ENCODE measurements around the gene TBC1D32.
"Not testable (repeated sequence)": the region's sequence is repeated elsewhere in the genome, so short reads cannot be mapped to it uniquely, and the experiment has no call there.

TBC1D32 gene

DNA sequence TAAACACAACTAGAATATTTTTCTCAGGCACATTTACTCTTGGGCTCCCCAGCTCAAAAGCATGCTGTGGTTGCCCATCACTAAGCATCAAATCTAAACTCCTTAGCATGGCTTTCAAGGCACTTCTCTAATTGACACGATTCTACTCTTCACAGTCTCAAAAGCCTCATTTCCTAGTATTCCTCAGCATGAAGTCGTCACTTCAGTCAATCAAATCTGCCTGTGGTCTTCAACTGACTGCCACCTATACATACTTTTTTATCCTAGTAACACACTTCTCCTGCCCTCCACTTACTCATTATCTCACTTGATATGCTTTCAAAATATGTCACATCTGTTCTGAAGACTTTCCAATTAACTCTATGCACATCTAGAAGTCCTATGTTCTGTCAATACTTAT, 110.3 kb downstream of the TBC1D32 start:
- no peak for DNase-seq (ENCODE audit: low read depth)

DNA sequence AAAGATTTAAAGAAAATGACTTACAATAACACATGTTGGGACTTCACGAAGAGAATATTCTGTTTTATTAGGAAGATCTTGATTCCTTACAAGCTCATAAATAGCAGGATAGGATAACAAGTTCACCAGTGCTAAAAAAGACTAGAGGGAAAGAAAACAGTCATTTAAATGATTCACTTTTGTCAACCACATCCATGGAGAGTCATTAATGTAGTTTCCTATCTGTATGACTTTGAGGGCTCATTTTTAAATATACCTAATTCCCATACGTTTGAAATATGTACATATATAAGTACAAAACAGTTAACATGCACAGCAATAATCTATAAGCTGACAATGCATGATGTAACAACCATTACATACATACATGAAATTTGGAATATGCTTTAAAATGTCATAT, 111.1 kb downstream of the TBC1D32 start:
- no peak for DNase-seq (ENCODE audit: low read depth)

GRCh38 chr6:121222656-121223055, 111.6 kb downstream of the TBC1D32 start:
- no peak for DNase-seq (ENCODE audit: low read depth)

- no peak for DNase-seq (ENCODE audit: low read depth)
Measured at GRCh38 chr6:121216928-121217327, 117.4 kb downstream of the TBC1D32 start.

- DNase-seq (ENCODE audit: low read depth): not testable (repeated sequence)
Measured at GRCh38 chr6:121213341-121213740, 120.9 kb downstream of the TBC1D32 start.

GRCh38 chr6:121210943-121211342, 123.3 kb downstream of the TBC1D32 start:
- DNase-seq (ENCODE audit: low read depth): no peak

DNA sequence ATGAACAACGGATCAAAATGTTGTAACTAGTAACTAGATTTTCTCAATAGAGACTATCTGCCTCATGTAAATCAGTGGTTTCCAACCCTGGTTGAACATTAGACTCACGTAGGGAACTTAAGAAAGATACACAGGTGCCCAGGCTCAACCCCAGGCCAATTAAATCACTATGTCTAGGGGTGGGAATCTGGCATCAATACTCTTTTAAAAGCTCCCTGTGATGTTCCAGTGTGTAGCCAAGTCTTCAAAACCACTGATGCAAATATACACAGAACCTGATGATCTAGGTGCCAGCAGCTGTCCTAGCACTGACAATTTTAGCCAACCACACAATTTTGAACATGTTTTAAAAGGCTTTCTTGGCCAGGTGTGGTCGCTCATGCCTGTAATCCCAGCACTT, 128.7 kb downstream of the TBC1D32 start:
- no peak for DNase-seq (ENCODE audit: low read depth)

DNA sequence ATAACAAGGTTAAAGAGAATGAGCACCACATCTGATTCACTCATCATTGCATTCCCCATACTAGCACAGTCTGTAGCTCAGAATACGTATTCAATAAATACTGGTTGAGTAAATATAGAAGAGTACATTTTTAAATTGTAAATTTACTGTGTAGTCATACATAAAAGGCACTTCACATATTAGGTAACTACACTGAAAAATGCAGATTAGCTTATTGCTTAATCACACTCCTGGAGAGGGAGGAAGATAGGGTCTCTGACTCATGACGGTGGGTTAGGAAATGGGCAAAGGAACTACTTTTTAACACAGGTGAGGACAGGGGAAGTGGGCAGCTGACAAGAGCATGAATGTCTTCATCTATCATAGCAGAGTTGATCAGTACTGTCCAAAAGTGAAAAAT, 133.2 kb downstream of the TBC1D32 start:
- DNase-seq (ENCODE audit: low read depth): no peak

DNA sequence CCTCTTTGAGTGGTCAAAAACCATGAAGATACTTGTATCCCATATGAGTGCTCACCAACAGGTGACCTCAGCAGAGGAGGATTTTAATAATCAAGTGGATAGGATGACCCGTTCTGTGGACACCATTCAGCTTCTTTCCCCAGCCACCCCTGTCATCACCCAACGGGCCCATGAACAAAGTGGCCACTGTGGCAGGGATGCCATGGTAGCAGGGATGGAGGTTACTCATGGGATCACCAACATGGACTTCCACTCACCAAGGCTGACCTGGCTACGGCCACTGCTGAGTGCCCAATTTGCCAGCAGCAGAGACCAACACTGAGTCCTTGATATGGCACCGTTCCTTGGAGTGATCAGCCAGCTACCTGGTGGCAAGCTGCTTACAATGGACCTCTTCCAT, 138.2 kb downstream of the TBC1D32 start:
- not testable (repeated sequence) for DNase-seq (ENCODE audit: low read depth)

- no peak for DNase-seq (ENCODE audit: low read depth)
Measured at GRCh38 chr6:121190122-121190521, 144.2 kb downstream of the TBC1D32 start.

DNA sequence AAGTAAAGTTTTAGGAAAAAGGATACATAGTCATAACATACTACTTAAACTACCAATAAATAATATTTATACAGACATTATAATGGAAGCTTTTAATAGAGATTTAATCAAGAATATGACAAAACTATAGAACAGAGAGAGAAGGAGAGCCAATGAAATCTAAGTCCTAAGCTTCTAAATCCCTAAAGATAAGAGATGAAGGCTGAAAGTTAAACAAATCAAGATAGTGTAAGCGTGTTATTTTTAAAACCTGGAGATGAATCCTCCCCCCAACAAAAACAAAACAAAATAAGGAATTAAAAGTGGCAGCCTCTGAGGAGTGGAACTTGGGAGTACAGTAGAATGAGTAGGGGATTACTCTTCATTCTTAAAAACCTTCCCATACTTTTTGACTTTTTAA, 145.9 kb downstream of the TBC1D32 start:
- no peak for DNase-seq (ENCODE audit: low read depth)

- DNase-seq (ENCODE audit: low read depth): no peak
Measured at GRCh38 chr6:121187833-121188200, 146.5 kb downstream of the TBC1D32 start.

DNA sequence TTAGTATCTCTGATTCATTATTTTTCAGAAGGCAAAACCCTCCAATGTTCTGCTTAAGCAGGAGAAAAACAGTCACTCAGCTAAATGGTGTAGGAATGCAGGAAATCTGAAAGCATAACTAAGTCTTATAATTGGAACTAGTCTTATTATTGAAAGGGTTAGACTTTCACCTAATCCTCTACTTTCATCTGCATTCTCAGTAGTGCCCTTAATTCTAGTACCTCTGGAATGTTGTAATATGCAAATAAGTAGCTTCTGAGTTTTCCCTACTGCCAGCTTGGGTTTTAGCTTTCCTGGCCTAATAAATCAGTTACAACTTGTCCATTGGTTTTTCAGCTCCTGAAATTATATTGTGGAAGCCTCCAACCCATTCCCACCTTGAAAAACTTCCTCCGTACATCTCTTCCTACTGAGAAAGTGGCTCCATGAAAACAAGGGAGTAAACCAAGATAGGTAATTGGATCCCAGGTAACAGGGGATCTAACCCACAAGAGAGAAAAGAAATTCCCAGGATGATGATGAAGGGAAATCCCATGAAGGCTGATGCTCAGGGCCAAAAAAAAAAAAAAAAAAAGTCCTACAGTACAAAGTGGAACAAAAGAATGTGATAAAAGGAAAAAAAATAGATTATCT, 147.0 kb downstream of the TBC1D32 start:
- DNase-seq (ENCODE audit: low read depth): no peak

- no peak for DNase-seq (ENCODE audit: low read depth)
Measured at GRCh38 chr6:121183742-121184141, 150.5 kb downstream of the TBC1D32 start.

DNA sequence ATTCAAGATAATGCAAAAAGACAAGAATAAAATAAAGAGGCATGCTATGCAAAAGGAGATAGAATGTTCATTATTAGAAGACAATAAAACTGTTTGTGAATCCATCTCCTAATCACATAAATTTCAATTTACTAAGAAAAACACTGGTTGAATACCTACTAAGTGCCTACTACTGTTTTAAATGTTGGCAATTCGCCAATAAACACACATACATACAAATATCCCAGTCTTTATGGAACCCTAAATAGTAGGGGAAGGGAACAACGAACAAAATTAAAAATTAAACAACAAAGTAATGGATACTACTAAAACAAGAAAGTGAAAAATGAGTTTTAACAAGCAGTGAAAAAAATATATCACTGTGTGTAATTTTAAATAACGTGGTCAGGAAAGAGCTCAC, 158.5 kb downstream of the TBC1D32 start:
- no peak for DNase-seq (ENCODE audit: low read depth)

GRCh38 chr6:121172451-121172850, 161.8 kb downstream of the TBC1D32 start:
- DNase-seq (ENCODE audit: low read depth): not testable (repeated sequence)

- no peak for DNase-seq (ENCODE audit: low read depth)
Measured at GRCh38 chr6:121171879-121172278, 162.4 kb downstream of the TBC1D32 start.

DNA sequence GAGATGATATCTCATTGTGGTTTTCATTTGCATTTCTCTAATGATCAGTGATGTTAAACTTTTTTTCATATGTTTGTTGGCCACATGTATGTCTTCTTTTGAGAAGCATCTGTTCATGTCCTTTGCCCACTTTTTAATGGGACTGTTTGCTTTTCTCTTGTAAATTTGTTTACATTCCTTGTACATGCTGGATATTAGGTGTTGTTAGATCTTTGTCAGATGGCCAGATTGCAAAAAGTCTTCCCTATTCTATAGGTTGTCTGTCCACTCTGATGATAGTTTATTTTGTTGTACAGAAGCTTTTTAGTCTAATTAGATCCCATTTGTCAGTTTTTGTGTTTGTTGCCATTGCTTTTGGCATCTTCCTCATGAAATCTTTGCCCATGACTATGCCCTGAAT, 172.4 kb downstream of the TBC1D32 start:
- no peak for DNase-seq (ENCODE audit: low read depth)

DNA sequence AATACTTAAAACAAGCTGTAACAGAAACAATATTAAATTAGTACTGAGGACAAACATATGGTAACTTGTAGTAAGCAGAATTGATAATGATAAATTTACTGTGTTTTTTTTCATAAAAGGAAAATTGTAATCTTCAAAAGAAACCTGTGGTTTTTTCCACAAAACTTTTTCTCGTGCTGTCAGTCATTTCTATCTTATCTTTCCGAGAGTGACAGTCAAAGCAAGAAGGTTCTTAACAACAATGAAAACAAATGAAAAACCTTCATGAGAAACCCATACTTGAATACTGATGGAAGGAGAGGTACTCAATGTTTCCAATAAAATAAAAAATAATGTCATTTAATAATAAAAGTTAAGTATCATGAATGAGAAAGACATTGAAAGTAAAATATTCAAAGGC, 174.0 kb downstream of the TBC1D32 start:
- DNase-seq (ENCODE audit: low read depth): no peak

- DNase-seq (ENCODE audit: low read depth): no peak
Measured at GRCh38 chr6:121158891-121159290, 175.4 kb downstream of the TBC1D32 start.

GRCh38 chr6:121158438-121158837, 175.8 kb downstream of the TBC1D32 start:
- no peak for DNase-seq (ENCODE audit: low read depth)

DNA sequence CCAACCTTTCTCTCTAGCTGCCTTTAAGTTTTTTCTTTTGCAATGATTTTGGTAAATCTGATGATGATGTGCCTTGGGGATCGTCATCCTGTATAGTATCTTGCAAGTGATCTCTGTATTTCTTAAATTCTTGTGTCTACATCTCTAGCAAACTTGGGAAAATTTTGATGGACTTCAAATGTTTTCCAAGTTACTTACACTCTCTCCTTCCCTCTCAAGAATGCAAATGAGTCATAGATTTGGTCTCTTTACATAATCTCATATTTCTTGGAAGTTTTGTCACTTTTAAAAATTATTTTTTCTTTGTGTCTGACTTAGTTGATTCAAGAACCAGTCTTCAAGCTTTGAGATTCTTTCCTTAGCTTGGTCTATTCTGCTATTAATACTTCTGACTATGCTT, 176.4 kb downstream of the TBC1D32 start:
- no peak for DNase-seq (ENCODE audit: low read depth)

GRCh38 chr6:121143476-121143875, 190.8 kb downstream of the TBC1D32 start:
- DNase-seq (ENCODE audit: low read depth): no peak

DNA sequence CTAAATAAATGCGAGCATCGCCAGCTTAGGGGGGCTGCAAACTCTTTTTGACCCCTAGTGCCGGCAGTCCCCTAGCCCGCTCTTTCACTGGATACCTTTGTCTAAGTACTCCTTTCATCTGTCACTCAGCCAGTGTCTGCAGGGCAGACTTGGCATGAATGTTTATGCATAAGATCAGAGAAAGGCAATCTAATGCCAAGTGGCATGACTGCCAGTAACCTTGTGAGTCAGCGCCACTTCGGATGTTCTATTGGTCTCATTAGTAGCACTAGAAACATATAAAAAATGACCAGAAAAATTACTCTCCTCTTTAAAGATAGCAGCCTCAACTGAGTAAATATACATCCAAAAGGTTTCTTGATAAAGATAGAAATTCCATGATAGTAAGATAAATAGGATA, 192.2 kb downstream of the TBC1D32 start:
- no peak for DNase-seq (ENCODE audit: low read depth)

DNA sequence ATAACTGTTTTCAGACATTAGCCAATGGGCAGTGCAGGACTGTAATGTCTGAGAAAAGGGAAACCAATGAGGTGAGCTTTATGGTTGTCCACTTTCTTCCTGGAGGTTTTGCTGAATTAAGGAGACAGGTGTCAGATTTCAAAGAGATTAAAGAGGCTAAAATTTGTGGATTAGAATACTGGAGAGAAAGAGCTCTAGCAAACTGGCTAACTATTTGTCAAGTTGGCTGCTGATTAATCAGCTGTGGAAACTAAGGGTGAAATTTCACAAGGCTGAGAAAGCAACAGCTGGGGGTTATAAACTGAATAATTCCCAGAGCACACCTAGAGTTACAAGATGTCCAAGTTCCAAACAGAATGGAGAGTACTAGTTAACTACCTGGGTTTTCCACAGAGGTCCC, 198.9 kb downstream of the TBC1D32 start:
- DNase-seq (ENCODE audit: low read depth): no peak

All from activated T-cell treated with anti-CD3 and anti-CD28 coated beads for 24 hours (primary cell).